Measurements from ENCODE around the gene LARGE1. TPM values are rescaled to one million over a fixed set of nuclear protein-coding genes. Genes with fewer than 3 reads are reported as not detected.

The LARGE1 gene
- total RNA-seq, 1 donor from 2014 or later = 29.5 TPM

DNA sequence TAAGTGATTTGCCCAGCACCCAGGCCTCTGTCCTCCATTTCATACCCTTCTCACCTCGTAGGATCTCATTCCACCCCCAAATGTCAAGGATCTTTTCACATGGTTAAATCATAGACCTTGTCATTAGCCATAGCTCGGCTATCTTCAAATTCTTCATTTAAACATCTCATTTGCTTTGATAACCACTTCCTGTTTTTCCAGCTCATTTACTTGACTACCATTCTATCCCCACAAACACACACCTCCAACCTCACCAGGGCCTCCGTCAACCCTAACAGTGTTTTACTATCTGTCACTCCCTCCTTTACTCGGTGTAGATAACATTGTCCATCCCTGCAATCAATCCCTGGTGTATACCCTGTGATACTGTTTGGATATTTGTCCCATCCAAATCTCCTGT is 36.8 kb upstream of the LARGE1 start:
- Histone ChIP-seq H3K9me3 (no peaks in the 10 kb centered on the region), H3K27me3 (no peaks in the 10 kb centered on the region), H3K27ac (no peak overlapping the region), H3K4me3 (no peak overlapping the region), H3K4me1 (peaks cover 7% of the 10 kb centered on the region), H3K36me3 (no peaks in the 10 kb centered on the region)
- TF ChIP-seq CTCF (IDR thresholded peaks at IDR 0.05) (no peak), POLR2A (IDR thresholded peaks at IDR 0.05) (no peak), POLR2AphosphoS5 (IDR thresholded peaks at IDR 0.05; ENCODE audit: insufficient read depth in 1 of 2, low read depth in 1 of 2) (no peak)
- intact Hi-C loops (cut with DNase I) = no loop called here
- DNase-seq (ENCODE audit: extremely low spot score in 2 of 2) = no peak

DNA sequence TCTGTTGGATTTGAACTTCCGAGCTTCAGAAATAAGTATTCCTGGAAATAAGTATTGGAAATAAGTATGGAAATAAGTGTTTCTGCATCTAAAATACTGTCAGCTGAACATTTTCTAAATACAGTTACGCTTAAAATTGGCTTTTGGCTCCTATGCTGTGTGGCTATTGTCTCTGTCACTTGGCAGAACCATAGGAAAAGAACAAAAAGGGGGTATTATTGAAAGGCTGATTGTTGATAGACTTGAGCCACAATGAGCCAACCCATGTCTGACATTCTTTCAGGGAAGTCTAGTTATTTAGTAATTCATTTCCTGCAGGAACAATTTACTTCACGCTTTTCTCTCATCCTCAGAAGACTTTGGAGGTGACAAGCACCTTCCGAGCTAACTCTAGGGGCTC is 32.5 kb upstream of the LARGE1 start:
- intact Hi-C loops (cut with DNase I) = no loop called here
- Histone ChIP-seq H3K27me3 (no peaks in the 10 kb centered on the region), H3K4me3 (no peak overlapping the region), H3K4me1 (no peaks in the 10 kb centered on the region), H3K27ac (no peak overlapping the region), H3K36me3 (no peaks in the 10 kb centered on the region), H3K9me3 (no peaks in the 10 kb centered on the region)
- TF ChIP-seq CTCF (IDR thresholded peaks at IDR 0.05) (no peak), POLR2A (IDR thresholded peaks at IDR 0.05) (no peak), POLR2AphosphoS5 (IDR thresholded peaks at IDR 0.05; ENCODE audit: insufficient read depth in 1 of 2, low read depth in 1 of 2) (no peak)
- DNase-seq (ENCODE audit: extremely low spot score in 2 of 2) = no peak

- Histone ChIP-seq H3K27ac (no peak overlapping the region), H3K4me1 (no peaks in the 10 kb centered on the region), H3K36me3 (no peaks in the 10 kb centered on the region), H3K4me3 (no peak overlapping the region), H3K9me3 (no peaks in the 10 kb centered on the region), H3K27me3 (no peaks in the 10 kb centered on the region)
- intact Hi-C loops (cut with DNase I) = no loop called here
- TF ChIP-seq POLR2A (IDR thresholded peaks at IDR 0.05) (no peak), CTCF (IDR thresholded peaks at IDR 0.05) (no peak), POLR2AphosphoS5 (IDR thresholded peaks at IDR 0.05; ENCODE audit: insufficient read depth in 1 of 2, low read depth in 1 of 2) (no peak)
- DNase-seq (ENCODE audit: extremely low spot score in 2 of 2) = no peak
Measured at GRCh38 chr22:33940741-33941140, 20.5 kb upstream of the LARGE1 start.

DNA sequence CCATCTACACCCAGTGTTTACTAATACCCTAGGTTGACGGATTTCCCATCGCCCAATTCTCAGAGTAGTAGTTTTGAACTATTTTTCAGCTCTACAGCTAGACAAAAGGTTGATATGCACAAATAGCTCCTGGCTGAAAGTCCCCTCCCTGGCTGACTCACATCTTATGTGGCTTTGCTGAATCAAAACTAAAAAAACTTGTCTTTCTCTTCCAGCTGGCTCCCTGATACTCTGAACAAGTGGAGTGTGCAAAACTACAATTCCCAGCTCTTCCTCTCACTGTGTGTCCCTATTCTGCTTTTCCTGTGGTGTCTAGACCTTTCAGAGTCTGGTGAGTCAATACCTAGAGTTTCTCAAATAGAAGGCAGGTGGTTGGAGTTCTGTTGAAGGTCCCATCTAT is 12.7 kb upstream of the LARGE1 start:
- Histone ChIP-seq H3K27ac (no peak overlapping the region), H3K27me3 (no peaks in the 10 kb centered on the region), H3K4me3 (no peak overlapping the region), H3K36me3 (no peaks in the 10 kb centered on the region), H3K4me1 (no peaks in the 10 kb centered on the region), H3K9me3 (no peaks in the 10 kb centered on the region)
- intact Hi-C loops (cut with DNase I) = no loop called here
- DNase-seq (ENCODE audit: extremely low spot score in 2 of 2) = no peak
- TF ChIP-seq CTCF (IDR thresholded peaks at IDR 0.05) = no peak
- no peak for TF ChIP-seq POLR2A (IDR thresholded peaks at IDR 0.05)
- TF ChIP-seq POLR2AphosphoS5 (IDR thresholded peaks at IDR 0.05; ENCODE audit: insufficient read depth in 1 of 2, low read depth in 1 of 2) = peak in 1 of 2 donors; percentile 9

DNA sequence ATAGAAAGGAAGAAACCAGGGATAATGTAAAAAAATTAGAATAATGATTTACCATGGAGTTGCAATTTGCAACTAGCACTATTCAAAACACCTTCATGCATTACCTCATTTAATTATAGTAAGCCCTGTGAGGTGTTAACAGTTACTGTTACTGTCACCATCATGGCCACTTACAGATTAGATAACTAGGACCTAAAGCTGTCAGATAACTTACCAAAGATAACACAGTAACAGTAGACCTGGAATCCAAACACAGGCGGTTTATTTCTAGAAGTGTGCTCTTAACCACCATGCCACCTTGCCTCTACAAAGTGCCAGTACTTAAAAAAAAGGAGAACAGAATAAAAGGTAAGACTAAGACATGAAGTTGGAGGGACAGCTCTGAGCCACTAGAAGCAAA is 11.1 kb upstream of the LARGE1 start:
- Histone ChIP-seq H3K27me3 (no peaks in the 10 kb centered on the region), H3K4me1 (no peaks in the 10 kb centered on the region), H3K27ac (no peak overlapping the region), H3K9me3 (no peaks in the 10 kb centered on the region), H3K4me3 (no peak overlapping the region), H3K36me3 (no peaks in the 10 kb centered on the region)
- TF ChIP-seq POLR2AphosphoS5 (IDR thresholded peaks at IDR 0.05; ENCODE audit: insufficient read depth in 1 of 2, low read depth in 1 of 2) (no peak), CTCF (IDR thresholded peaks at IDR 0.05) (no peak), POLR2A (IDR thresholded peaks at IDR 0.05) (no peak)
- DNase-seq (ENCODE audit: extremely low spot score in 2 of 2) = no peak
- intact Hi-C loops (cut with DNase I) = no loop called here
